Neural progenitor cell (in vitro differentiated cells): ENCODE data around the gene CIDEB. TPM values are rescaled to one million over a fixed set of nuclear protein-coding genes. Genes with fewer than 3 reads are reported as not detected.

Experiments used
- DNase-seq: peaks from one replicate; pipeline ENCODE4 v3.0.0-alpha.2; 2016; ENCODE audit warnings: low spot score
- H2AFZ ChIP-seq: fragments of 200-600 bp; sonication (generic); replicated peaks from 2 replicates; pipeline ENCODE4 v1.6.1; 2016; ENCODE audit warnings: antibody characterized with exemption
- H3F3A ChIP-seq: fragments of 200-600 bp; sonication (generic); 2 replicates; pipeline ENCODE4 v1.6.1; 2016; ENCODE audit warnings: antibody characterized with exemption, low read depth
- H3K27ac ChIP-seq: fragments of 200-600 bp; sonication (generic); 2 replicates; pipeline ENCODE4 v1.5.1; 2016; ENCODE audit warnings: mild to moderate bottlenecking
- H3K27me3 ChIP-seq: fragments of 200-600 bp; sonication (generic); 2 replicates; pipeline ENCODE4 v1.6.1; 2016; ENCODE audit warnings: mild to moderate bottlenecking, moderate library complexity
- H3K36me3 ChIP-seq: fragments of 200-600 bp; sonication (generic); 2 replicates; pipeline ENCODE4 v1.5.1; 2016
- H3K4me1 ChIP-seq: fragments of 200-600 bp; sonication (generic); 2 replicates; pipeline ENCODE4 v1.6.1; 2016; ENCODE audit warnings: mixed run types
- H3K4me2 ChIP-seq: fragments of 200-600 bp; sonication (generic); 2 replicates; pipeline ENCODE4 v1.6.1; 2016
- H3K4me3 ChIP-seq: fragments of 200-600 bp; sonication (generic); 2 replicates; pipeline ENCODE4 v1.5.1; 2016
- H3K79me2 ChIP-seq: fragments of 200-600 bp; sonication (generic); 2 replicates; pipeline ENCODE4 v1.6.1; 2016; ENCODE audit warnings: low read depth
- H3K9ac ChIP-seq: fragments of 200-600 bp; sonication (generic); 2 replicates; pipeline ENCODE4 v1.6.1; 2016
- H3K9me3 ChIP-seq: fragments of 200-600 bp; sonication (generic); 2 replicates; pipeline ENCODE4 v1.5.1; 2016; ENCODE audit warnings: low read depth
- H4K20me1 ChIP-seq: fragments of 200-600 bp; sonication (generic); 2 replicates; pipeline ENCODE4 v1.6.1; 2016; ENCODE audit warnings: low read depth
- H3K27ac Mint-ChIP-seq: 3 replicates; pipeline ENCODE4 v1.8.0; 2021; ENCODE audit warnings: mixed read lengths
- H3K27me3 Mint-ChIP-seq: 2 replicates; pipeline ENCODE4 v1.8.0; 2022; ENCODE audit warnings: low read depth, mild to moderate bottlenecking, inconsistent platforms, moderate library complexity, mixed read lengths; ENCODE audit not compliant: insufficient read depth
- H3K36me3 Mint-ChIP-seq: 3 replicates; pipeline ENCODE4 v1.8.0; 2021; ENCODE audit warnings: mixed read lengths
- H3K4me1 Mint-ChIP-seq: 3 replicates; pipeline ENCODE4 v1.8.0; 2021; ENCODE audit warnings: mixed read lengths
- H3K4me3 Mint-ChIP-seq: 3 replicates; pipeline ENCODE4 v1.8.0; 2021; ENCODE audit warnings: mild to moderate bottlenecking, moderate library complexity, mixed read lengths
- H3K9me3 Mint-ChIP-seq: 3 replicates; pipeline ENCODE4 v1.8.0; 2020; ENCODE audit warnings: mixed read lengths
- CTCF ChIP-seq: fragments of 200-600 bp; sonication (generic); IDR thresholded peaks from 2 replicates; pipeline ENCODE4 v1.5.1; 2017; ENCODE audit warnings: antibody characterized with exemption, mild to moderate bottlenecking
- EZH2 ChIP-seq: fragments of 200-600 bp; sonication (generic); IDR thresholded peaks from 2 replicates; pipeline ENCODE4 v1.6.1; 2017; ENCODE audit warnings: antibody characterized with exemption, mild to moderate bottlenecking, moderate library complexity
- EZH2phosphoT487 ChIP-seq: fragments of 200-600 bp; sonication (generic); IDR thresholded peaks from 2 replicates; pipeline ENCODE4 v1.6.1; 2017; ENCODE audit warnings: antibody characterized with exemption
- total RNA-seq: library from RNA; depleted of rRNA; stranded (reverse); fragments of >200 nt; gene quantifications from 2 replicates; pipeline ENCODE4 v1.2.3, GENCODE V29; 2015; ENCODE audit warnings: low replicate concordance

The CIDEB gene
- total RNA-seq, 1 donor from 2014 or later, result not detected

- no peaks in the 10 kb centered on the region for H3K9me3 ChIP-seq
- H3K27ac ChIP-seq, result no peak overlapping the region
- H3K36me3 Mint-ChIP-seq, result peaks cover 7% of the 10 kb centered on the region
- TF ChIP-seq EZH2, result no peak
- H3K4me3 ChIP-seq, result no peak overlapping the region
- H4K20me1 ChIP-seq, result no peaks in the 10 kb centered on the region
- no peak overlapping the region for H3K27ac Mint-ChIP-seq
- H3K9me3 Mint-ChIP-seq, result no peaks in the 10 kb centered on the region
- no peak for DNase-seq
- no peaks in the 10 kb centered on the region for H3K27me3 Mint-ChIP-seq
- H3K27me3 ChIP-seq, result no peaks in the 10 kb centered on the region
- no peak overlapping the region for H3K4me2 ChIP-seq
- H3K4me1 Mint-ChIP-seq, result peaks cover 6% of the 10 kb centered on the region
- no peaks in the 10 kb centered on the region for H3K79me2 ChIP-seq
- no peak overlapping the region for H2AFZ ChIP-seq
- no peaks in the 10 kb centered on the region for H3K36me3 ChIP-seq
- H3F3A ChIP-seq, result peaks cover 8% of the 10 kb centered on the region
- H3K4me3 Mint-ChIP-seq, result no peak overlapping the region
- no peak overlapping the region for H3K9ac ChIP-seq
- H3K4me1 ChIP-seq, result peaks cover under 1% of the 10 kb centered on the region
These were observed 14.3 kb downstream of the CIDEB start for GRCh38 chr14:24293525-24293924.

- Mint-ChIP-seq H3K27me3 (no peaks in the 10 kb centered on the region), H3K4me1 (peaks cover 2% of the 10 kb centered on the region), H3K9me3 (no peaks in the 10 kb centered on the region), H3K27ac (no peak overlapping the region), H3K36me3 (peaks cover 7% of the 10 kb centered on the region), H3K4me3 (no peak overlapping the region)
- no peak overlapping the region for H3K27ac ChIP-seq
- peak overlapping the region; percentile 49 for H3K9ac ChIP-seq
- no peaks in the 10 kb centered on the region for H3K36me3 ChIP-seq
- DNase-seq, result no peak
- no peak overlapping the region for H2AFZ ChIP-seq
- no peaks in the 10 kb centered on the region for H4K20me1 ChIP-seq
- H3K4me3 ChIP-seq, result no peak overlapping the region
- H3K9me3 ChIP-seq, result no peaks in the 10 kb centered on the region
- TF ChIP-seq EZH2 (no peak), EZH2phosphoT487 (no peak), CTCF (no peak)
- no peaks in the 10 kb centered on the region for H3K27me3 ChIP-seq
- H3K4me1 ChIP-seq, result no peaks in the 10 kb centered on the region
- H3K4me2 ChIP-seq, result no peak overlapping the region
- no peaks in the 10 kb centered on the region for H3K79me2 ChIP-seq
- peaks cover 2% of the 10 kb centered on the region for H3F3A ChIP-seq
These were observed 15.5 kb downstream of the CIDEB start for GRCh38 chr14:24292118-24292807.

GRCh38 chr14:24291446-24292117 is 16.2 kb downstream of the CIDEB start:
- Histone ChIP-seq H3K27ac (no peak overlapping the region), H3F3A (no peaks in the 10 kb centered on the region), H3K9me3 (no peaks in the 10 kb centered on the region), H3K9ac (no peak overlapping the region), H3K4me2 (no peak overlapping the region), H3K4me3 (no peak overlapping the region), H3K36me3 (no peaks in the 10 kb centered on the region), H3K4me1 (no peaks in the 10 kb centered on the region), H3K27me3 (no peaks in the 10 kb centered on the region), H3K79me2 (no peaks in the 10 kb centered on the region), H4K20me1 (no peaks in the 10 kb centered on the region), H2AFZ (no peak overlapping the region)
- DNase-seq, result no peak
- Mint-ChIP-seq H3K27ac (no peak overlapping the region), H3K4me3 (no peak overlapping the region), H3K27me3 (no peaks in the 10 kb centered on the region), H3K9me3 (no peaks in the 10 kb centered on the region), H3K36me3 (peaks cover 7% of the 10 kb centered on the region), H3K4me1 (no peaks in the 10 kb centered on the region)
- no peak for TF ChIP-seq EZH2
- no peak for TF ChIP-seq EZH2phosphoT487
- TF ChIP-seq CTCF, result no peak

- Histone ChIP-seq H4K20me1 (no peaks in the 10 kb centered on the region), H3K27ac (no peak overlapping the region), H3K4me1 (no peaks in the 10 kb centered on the region), H3K4me2 (no peak overlapping the region), H3K4me3 (no peak overlapping the region), H3K79me2 (no peaks in the 10 kb centered on the region), H3K36me3 (no peaks in the 10 kb centered on the region), H3F3A (no peaks in the 10 kb centered on the region), H3K27me3 (no peaks in the 10 kb centered on the region), H2AFZ (no peak overlapping the region), H3K9ac (peak overlapping the region; percentile 13), H3K9me3 (no peaks in the 10 kb centered on the region)
- H3K27ac Mint-ChIP-seq, result no peak overlapping the region
- no peaks in the 10 kb centered on the region for H3K9me3 Mint-ChIP-seq
- H3K36me3 Mint-ChIP-seq, result peaks cover 7% of the 10 kb centered on the region
- H3K4me1 Mint-ChIP-seq, result no peaks in the 10 kb centered on the region
- TF ChIP-seq EZH2 (no peak), CTCF (no peak), EZH2phosphoT487 (no peak)
- DNase-seq, result no peak
- H3K27me3 Mint-ChIP-seq, result no peaks in the 10 kb centered on the region
- no peak overlapping the region for H3K4me3 Mint-ChIP-seq
These were observed 17.0 kb downstream of the CIDEB start for GRCh38 chr14:24290746-24291145.
